Caco-2 (cell line): ENCODE data around the gene CAMKMT. TPM values are rescaled to one million over a fixed set of nuclear protein-coding genes. Genes with fewer than 3 reads are reported as not detected.

Experiments
- BruUV-seq: library from RNA; stranded (reverse); fragments of 400-500 nt; replicated peaks from 2 replicates; lab custom pipeline; 2021; lab: Mats Ljungman, UMichigan
- CTCF ChIA-PET: fragments of 300-600 bp; sonication (Branson Sonifier 250); formaldehyde crosslinking; loops from one replicate; lab custom pipeline; 2022; ENCODE audit warnings: antibody characterized with exemption; lab: Charles Lee
- POLR2A ChIA-PET: fragments of 300-600 bp; sonication (Branson Sonifier 250); formaldehyde crosslinking; loops from one replicate; lab custom pipeline; 2022; ENCODE audit warnings: antibody characterized with exemption; lab: Charles Lee
- DNase-seq, 2 experiments: peaks; one replicate each; pipeline versions ENCODE4 v3.0.0 to v3.0.0-alpha.2; 2020 to 2022
- H3K27me3 ChIP-seq: replicated peaks from 2 replicates; pipeline ENCODE4 v1.6.0; 2011; ENCODE audit warnings: low read length; ENCODE audit not compliant: control insufficient read depth, insufficient read depth
- H3K36me3 ChIP-seq: 2 replicates; pipeline ENCODE4 v1.5.1; 2011; ENCODE audit warnings: low read length; ENCODE audit not compliant: control insufficient read depth, insufficient read depth
- H3K4me1 ChIP-seq: fragments of 250-450 bp; sonication (Bioruptor Pico); 2 replicates; pipeline ENCODE4 v1.5.1; 2020; ENCODE audit warnings: mild to moderate bottlenecking
- H3K4me3 ChIP-seq: 2 replicates; pipeline ENCODE4 v1.5.1; 2011; ENCODE audit warnings: low read depth, mild to moderate bottlenecking, control low read depth, low read length
- H3K9me3 ChIP-seq: fragments of 250-450 bp; sonication (Bioruptor Pico); 2 replicates; pipeline ENCODE4 v1.5.1; 2020; ENCODE audit warnings: mild to moderate bottlenecking, moderate library complexity
- H3K27ac Mint-ChIP-seq: one replicate; pipeline ENCODE4 v1.8.0; 2022; ENCODE audit warnings: mixed read lengths; ENCODE audit not compliant: unreplicated experiment
- H3K27me3 Mint-ChIP-seq: one replicate; pipeline ENCODE4 v1.8.0; 2022; ENCODE audit warnings: mixed read lengths; ENCODE audit not compliant: insufficient read depth, unreplicated experiment
- H3K36me3 Mint-ChIP-seq: one replicate; pipeline ENCODE4 v1.8.0; 2022; ENCODE audit warnings: mild to moderate bottlenecking, mixed read lengths; ENCODE audit not compliant: insufficient read depth, unreplicated experiment
- H3K4me1 Mint-ChIP-seq: one replicate; pipeline ENCODE4 v1.8.0; 2022; ENCODE audit warnings: low read depth, mixed read lengths; ENCODE audit not compliant: unreplicated experiment
- H3K4me3 Mint-ChIP-seq: one replicate; pipeline ENCODE4 v1.8.0; 2022; ENCODE audit warnings: mild to moderate bottlenecking, moderate library complexity, mixed read lengths; ENCODE audit not compliant: unreplicated experiment
- H3K9me3 Mint-ChIP-seq: one replicate; pipeline ENCODE4 v1.8.0; 2022; ENCODE audit warnings: mixed read lengths; ENCODE audit not compliant: unreplicated experiment
- intact Hi-C: fragments of 100-400 bp; cut with micrococcal nuclease; formaldehyde crosslinking; loops from one replicate; pipeline ENCODE4 v1.10.0; 2022; ENCODE audit not compliant: unreplicated experiment
- total RNA-seq: library from RNA; stranded (reverse); gene quantifications from 2 replicates; pipeline ENCODE4 v1.2.3, GENCODE V29; 2022
- TF ChIP-seq, protein P1 (sequence below), 2 experiments: fragments of 200-600 bp in 1 of 2; IDR thresholded peaks; 1 replicate in 1 of 2; 2 replicates in 1 of 2; pipeline versions ENCODE4 v1.5.1 to v1.8.0; 2011 to 2022; ENCODE audit warnings: antibody characterized with exemption in 1 of 2, control low read depth in 1 of 2, inconsistent platforms in 1 of 2, low read depth in 1 of 2, low read length in 1 of 2, mild to moderate bottlenecking in 1 of 2, moderate library complexity in 1 of 2; ENCODE audit not compliant: insufficient read depth in 1 of 2, severe bottlenecking in 1 of 2, unreplicated experiment in 1 of 2

Gene CAMKMT
- total RNA-seq, 1 experiment from 2014 or later: 25.2 TPM

DNA sequence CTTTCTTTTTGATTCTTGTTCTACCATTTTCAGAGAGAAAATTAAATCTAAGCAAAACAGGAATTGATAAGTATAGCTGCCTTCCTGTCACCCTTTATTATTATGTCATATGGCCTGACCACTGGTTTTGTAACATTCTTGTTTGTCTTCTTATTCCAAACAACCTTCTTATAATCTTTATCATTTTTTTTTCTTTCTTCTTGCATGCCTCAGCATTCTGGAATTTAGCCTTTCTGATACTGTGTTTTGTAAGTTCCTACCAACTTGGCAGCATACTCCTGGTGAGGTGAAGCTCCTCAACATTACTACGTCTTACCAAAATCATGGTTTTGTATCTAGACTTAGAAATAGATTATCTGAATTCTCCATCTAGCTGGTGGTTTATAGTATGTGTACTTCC, 199.2 kb downstream of the CAMKMT start:
- intact Hi-C loops: loop anchor here (2.0 to 10.0 kb wide), 3 partner anchors 16 to 154 kb away; no protein-coding TSS in a partner anchor
- H3K27ac Mint-ChIP-seq: peak overlapping the region; percentile 1
- ChIA-PET CTCF (interaction anchor here (1.0 kb wide), 1 partner anchor 395 kb away, joined by 3 read pairs; no protein-coding TSS in a partner anchor), POLR2A (no interaction called here)
- H3K4me1 Mint-ChIP-seq: peaks cover 19% of the 10 kb centered on the region
- H3K9me3 Mint-ChIP-seq: no peaks in the 10 kb centered on the region
- no TSS peak for BruUV-seq
- Histone ChIP-seq H3K36me3 (no peaks in the 10 kb centered on the region; the same call in 1 of the 2 replicates), H3K27me3 (no peaks in the 10 kb centered on the region), H3K4me3 (no peak overlapping the region), H3K9me3 (no peaks in the 10 kb centered on the region), H3K4me1 (peaks cover 12% of the 10 kb centered on the region)
- peaks cover 5% of the 10 kb centered on the region for H3K36me3 Mint-ChIP-seq
- no peaks in the 10 kb centered on the region for H3K27me3 Mint-ChIP-seq
- no peak overlapping the region for H3K4me3 Mint-ChIP-seq
- TF ChIP-seq, protein P1, sequence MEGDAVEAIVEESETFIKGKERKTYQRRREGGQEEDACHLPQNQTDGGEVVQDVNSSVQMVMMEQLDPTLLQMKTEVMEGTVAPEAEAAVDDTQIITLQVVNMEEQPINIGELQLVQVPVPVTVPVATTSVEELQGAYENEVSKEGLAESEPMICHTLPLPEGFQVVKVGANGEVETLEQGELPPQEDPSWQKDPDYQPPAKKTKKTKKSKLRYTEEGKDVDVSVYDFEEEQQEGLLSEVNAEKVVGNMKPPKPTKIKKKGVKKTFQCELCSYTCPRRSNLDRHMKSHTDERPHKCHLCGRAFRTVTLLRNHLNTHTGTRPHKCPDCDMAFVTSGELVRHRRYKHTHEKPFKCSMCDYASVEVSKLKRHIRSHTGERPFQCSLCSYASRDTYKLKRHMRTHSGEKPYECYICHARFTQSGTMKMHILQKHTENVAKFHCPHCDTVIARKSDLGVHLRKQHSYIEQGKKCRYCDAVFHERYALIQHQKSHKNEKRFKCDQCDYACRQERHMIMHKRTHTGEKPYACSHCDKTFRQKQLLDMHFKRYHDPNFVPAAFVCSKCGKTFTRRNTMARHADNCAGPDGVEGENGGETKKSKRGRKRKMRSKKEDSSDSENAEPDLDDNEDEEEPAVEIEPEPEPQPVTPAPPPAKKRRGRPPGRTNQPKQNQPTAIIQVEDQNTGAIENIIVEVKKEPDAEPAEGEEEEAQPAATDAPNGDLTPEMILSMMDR (IDR thresholded peaks at IDR 0.05; ENCODE audit: insufficient read depth in 1 of 2, low read depth in 1 of 2, low read length in 1 of 2, severe bottlenecking in 1 of 2, unreplicated experiment in 1 of 2): no peak
- DNase-seq: no peak

DNA sequence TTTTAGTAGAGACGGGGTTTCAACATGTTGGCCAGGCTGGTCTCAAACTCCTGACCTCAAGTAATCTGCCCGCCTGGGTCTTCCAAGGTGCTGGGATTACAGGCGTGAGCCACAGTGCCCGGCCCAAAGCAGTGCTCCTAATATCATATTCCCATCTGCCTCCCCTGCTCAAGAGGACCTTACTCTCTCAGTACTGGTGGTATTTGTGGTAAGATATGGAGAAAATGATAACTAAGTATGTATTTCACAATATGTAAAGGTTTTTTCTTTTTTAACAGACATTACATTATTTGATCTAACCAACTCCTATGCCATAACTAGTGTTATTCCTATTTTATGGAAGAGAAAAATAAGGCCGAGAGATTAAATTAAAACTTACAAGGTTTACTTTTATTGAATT, 201.0 kb downstream of the CAMKMT start:
- intact Hi-C loops: loop anchor here (5.0 to 10.0 kb wide), 2 partner anchors 55 to 152 kb away; no protein-coding TSS in a partner anchor
- Mint-ChIP-seq H3K27ac (no peak overlapping the region), H3K36me3 (peaks cover 5% of the 10 kb centered on the region), H3K27me3 (no peaks in the 10 kb centered on the region), H3K4me1 (peaks cover 35% of the 10 kb centered on the region), H3K9me3 (no peaks in the 10 kb centered on the region), H3K4me3 (no peak overlapping the region)
- H3K36me3 ChIP-seq: no peaks in the 10 kb centered on the region
- H3K9me3 ChIP-seq: no peaks in the 10 kb centered on the region
- H3K4me1 ChIP-seq: peaks cover 27% of the 10 kb centered on the region
- ChIA-PET CTCF (no interaction called here), POLR2A (no interaction called here)
- no peaks in the 10 kb centered on the region for H3K27me3 ChIP-seq
- TF ChIP-seq, protein P1 (IDR thresholded peaks at IDR 0.05; ENCODE audit: insufficient read depth in 1 of 2, low read depth in 1 of 2, low read length in 1 of 2, severe bottlenecking in 1 of 2, unreplicated experiment in 1 of 2): no peak
- no TSS peak for BruUV-seq
- H3K4me3 ChIP-seq: no peak overlapping the region
- DNase-seq: no peak

DNA sequence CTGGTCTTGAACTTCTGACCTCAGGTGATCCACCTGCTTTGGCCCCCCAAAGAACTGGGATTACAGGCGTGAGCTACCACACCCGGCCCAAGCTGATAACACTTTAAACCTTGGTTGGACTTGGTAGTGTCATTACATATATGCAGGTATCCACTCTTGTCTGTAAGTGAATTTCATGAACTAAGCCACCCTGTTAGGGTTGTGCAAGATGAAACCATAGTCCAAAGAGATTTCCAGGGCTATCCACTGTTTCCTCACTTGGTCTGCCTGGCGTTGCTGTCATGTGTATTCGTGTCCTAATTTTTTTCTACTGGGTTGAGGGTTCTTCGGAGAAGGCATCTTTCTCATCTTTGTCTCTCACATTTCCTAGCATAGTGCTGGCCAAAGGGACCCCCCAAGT, 203.0 kb downstream of the CAMKMT start:
- H3K36me3 Mint-ChIP-seq: no peaks in the 10 kb centered on the region
- no peak overlapping the region for H3K27ac Mint-ChIP-seq
- BruUV-seq: no TSS peak
- DNase-seq: no peak
- Histone ChIP-seq H3K9me3 (no peaks in the 10 kb centered on the region), H3K4me3 (no peak overlapping the region), H3K27me3 (no peaks in the 10 kb centered on the region), H3K36me3 (no peaks in the 10 kb centered on the region), H3K4me1 (peaks cover 35% of the 10 kb centered on the region)
- no peaks in the 10 kb centered on the region for H3K27me3 Mint-ChIP-seq
- ChIA-PET CTCF (no interaction called here), POLR2A (no interaction called here)
- TF ChIP-seq, protein P1 (IDR thresholded peaks at IDR 0.05; ENCODE audit: insufficient read depth in 1 of 2, low read depth in 1 of 2, low read length in 1 of 2, severe bottlenecking in 1 of 2, unreplicated experiment in 1 of 2): no peak
- intact Hi-C loops: loop anchor here (5.0 to 10.0 kb wide), 2 partner anchors 53 to 150 kb away; no protein-coding TSS in a partner anchor
- no peak overlapping the region for H3K4me3 Mint-ChIP-seq
- H3K4me1 Mint-ChIP-seq: peaks cover 50% of the 10 kb centered on the region
- no peaks in the 10 kb centered on the region for H3K9me3 Mint-ChIP-seq
